OCI-LY1 (cell line): ENCODE results near the gene CT83.

Experiments used
- CTCF ChIP-seq: fragments of 200-600 bp; sonication (generic), shearing (Covaris generic); IDR thresholded peaks from 2 replicates; pipeline ENCODE4 v1.5.1; 2017; ENCODE audit warnings: mild to moderate bottlenecking, antibody characterized with exemption, low read length, moderate library complexity, mixed read lengths
- EZH2 ChIP-seq: fragments of 200-600 bp; sonication (generic), shearing (Covaris generic); IDR thresholded peaks from 2 replicates; pipeline ENCODE4 v1.8.0; 2017; ENCODE audit warnings: borderline replicate concordance, mixed run types, mild to moderate bottlenecking, antibody characterized with exemption, low read length, moderate library complexity, mixed read lengths

GRCh38 chrX:116449156-116449555, 13.6 kb downstream of the CT83 start:
- TF ChIP-seq EZH2: no peak
- TF ChIP-seq CTCF: no peak
